HG02840 (cell line): ENCODE data around the gene CDC16.

Experiments used
- ATAC-seq: cut with Tn5 transposase; IDR thresholded peaks from one replicate; pipeline ENCODE4 v1.9.1; 2021; ENCODE audit warnings: mild to moderate bottlenecking, moderate library complexity, moderate number of reproducible peaks; ENCODE audit not compliant: unreplicated experiment, low FRiP score

CDC16 gene

GRCh38 chr13:114296448-114296847 lies 61.8 kb downstream of the CDC16 start:
- no peak for ATAC-seq

- ATAC-seq = no peak
Observed at GRCh38 chr13:114296902-114297301, 62.2 kb downstream of the CDC16 start.

GRCh38 chr13:114298866-114299265 lies 64.2 kb downstream of the CDC16 start:
- no peak for ATAC-seq

GRCh38 chr13:114299604-114300305 lies 65.1 kb downstream of the CDC16 start:
- ATAC-seq = no peak

GRCh38 chr13:114303700-114304327 lies 69.1 kb downstream of the CDC16 start:
- no peak for ATAC-seq

- ATAC-seq = no peak
Observed at GRCh38 chr13:114304346-114305034, 69.8 kb downstream of the CDC16 start.

GRCh38 chr13:114309086-114309485 lies 74.4 kb downstream of the CDC16 start:
- no peak for ATAC-seq

GRCh38 chr13:114309806-114310410 lies 75.2 kb downstream of the CDC16 start:
- no peak for ATAC-seq

GRCh38 chr13:114310956-114311355 lies 76.3 kb downstream of the CDC16 start:
- no peak for ATAC-seq

GRCh38 chr13:114311387-114311786 lies 76.7 kb downstream of the CDC16 start:
- ATAC-seq = no peak

GRCh38 chr13:114311908-114312307 lies 77.2 kb downstream of the CDC16 start:
- no peak for ATAC-seq

GRCh38 chr13:114313061-114313860 lies 78.6 kb downstream of the CDC16 start:
- ATAC-seq = no peak

GRCh38 chr13:114314074-114314912 lies 79.6 kb downstream of the CDC16 start, which contains the start of gene CHAMP1:
Gene CHAMP1 (plus strand): TSS chr13:114314503. CDS start chr13:114323843, 9,340 bp downstream.
- ATAC-seq = peak; percentile 83

- ATAC-seq = no peak
Observed at GRCh38 chr13:114315074-114315785, 80.5 kb downstream of the CDC16 start.

- no peak for ATAC-seq
Observed at GRCh38 chr13:114318624-114319023, 83.9 kb downstream of the CDC16 start.

- ATAC-seq = no peak
Observed at GRCh38 chr13:114319441-114319913, 84.8 kb downstream of the CDC16 start.

GRCh38 chr13:114320065-114320464 lies 85.4 kb downstream of the CDC16 start:
- ATAC-seq = no peak

- no peak for ATAC-seq
Observed at GRCh38 chr13:114321256-114321655, 86.6 kb downstream of the CDC16 start.
